Endothelial cell of umbilical vein (primary cell): ENCODE results near the gene CPLX1. TPM values are rescaled to one million over a fixed set of nuclear protein-coding genes. Genes with fewer than 3 reads are reported as not detected.

ENCODE experiments used
- BruUV-seq: library from RNA; stranded (reverse); fragments of 400-500 nt; replicated peaks from 2 replicates; lab custom pipeline; 2021; lab: Mats Ljungman, UMichigan
- CTCF ChIA-PET: fragments of 300-600, 350-600 bp; sonication (Branson Sonifier 250); formaldehyde crosslinking; loops from one replicate; lab custom pipeline; 2021; ENCODE audit warnings: antibody characterized with exemption, inconsistent platforms; lab: Charles Lee
- POLR2A ChIA-PET: fragments of 300-600, 350-600 bp; sonication (Branson Sonifier 250); formaldehyde crosslinking; loops from one replicate; lab custom pipeline; 2021; ENCODE audit warnings: antibody characterized with exemption, inconsistent platforms; lab: Charles Lee
- DNase-seq: peaks from one replicate; pipeline ENCODE4 v3.0.0-alpha.2; 2011; ENCODE audit warnings: low read depth, low spot score
- FAIRE-seq: peaks from 2 replicates; lab custom pipeline; 2011; peaks lifted over from hg19 to GRCh38; lab: Jason Lieb, UNC
- H2AFZ ChIP-seq: 2 replicates; pipeline ENCODE4 v1.6.0; 2012; ENCODE audit warnings: low read depth, low read length, control low read depth, inconsistent platforms
- H3K27ac ChIP-seq: 2 replicates; pipeline ENCODE4 v1.5.1; 2011; ENCODE audit warnings: low read depth, mild to moderate bottlenecking, control low read depth, low read length, moderate library complexity; ENCODE audit not compliant: insufficient read depth
- H3K27me3 ChIP-seq, 2 experiments: 2 replicates each; pipeline versions ENCODE4 v1.6.0 to v1.6.1; 2011; ENCODE audit warnings: low read length in 2 of 2, mixed read lengths in 1 of 2; ENCODE audit not compliant: control insufficient read depth in 2 of 2, insufficient read depth in 2 of 2
- H3K36me3 ChIP-seq, 2 experiments: 2 replicates in 1 of 2; 3 replicates in 1 of 2; pipeline ENCODE4 v1.5.1; 2011; ENCODE audit warnings: low read length in 2 of 2, mild to moderate bottlenecking in 1 of 2, moderate library complexity in 1 of 2; ENCODE audit not compliant: control insufficient read depth in 2 of 2, insufficient read depth in 2 of 2; ENCODE audit errors: extremely low read depth in 1 of 2
- H3K4me1 ChIP-seq: 3 replicates; pipeline ENCODE4 v1.5.1; 2011; ENCODE audit warnings: mild to moderate bottlenecking, low read length; ENCODE audit not compliant: control insufficient read depth, insufficient read depth; ENCODE audit errors: extremely low read depth
- H3K4me2 ChIP-seq: 2 replicates; pipeline ENCODE4 v1.6.1; 2011; ENCODE audit warnings: low read length, control low read depth, mixed read lengths; ENCODE audit not compliant: insufficient read depth
- H3K4me3 ChIP-seq, 3 experiments: fragments of 200-600 bp in 1 of 3; sonication (generic), shearing (Covaris generic) in 1 of 3; replicated peaks in 1 of 3; 2 replicates each; pipeline ENCODE4 v1.5.1; 2011 to 2016; ENCODE audit warnings: control low read depth in 3 of 3, low read length in 3 of 3, mild to moderate bottlenecking in 2 of 3, inconsistent platforms in 1 of 3, low read depth in 1 of 3, moderate library complexity in 1 of 3; ENCODE audit not compliant: insufficient read depth in 1 of 3
- H3K79me2 ChIP-seq: 2 replicates; pipeline ENCODE4 v1.6.0; 2012; ENCODE audit warnings: low read length, inconsistent platforms; ENCODE audit not compliant: control insufficient read depth, insufficient read depth
- H3K9ac ChIP-seq: replicated peaks from 2 replicates; pipeline ENCODE3; 2011; ENCODE audit warnings: low read length, control low read depth; ENCODE audit not compliant: insufficient read depth; ENCODE audit errors: extremely low read depth
- H3K9me1 ChIP-seq: replicated peaks from 3 replicates; pipeline ENCODE4 v1.6.0; 2011; ENCODE audit warnings: mild to moderate bottlenecking, low read length; ENCODE audit not compliant: control insufficient read depth, insufficient read depth; ENCODE audit errors: extremely low read depth
- H3K9me3 ChIP-seq: replicated peaks from 2 replicates; pipeline ENCODE4 v1.5.1; 2012; ENCODE audit warnings: low read length, inconsistent platforms; ENCODE audit not compliant: control insufficient read depth, insufficient read depth
- H4K20me1 ChIP-seq: replicated peaks from 2 replicates; pipeline ENCODE3; 2011; ENCODE audit warnings: mild to moderate bottlenecking, low read length; ENCODE audit not compliant: control insufficient read depth, insufficient read depth; ENCODE audit errors: extremely low read depth
- POLR2AphosphoS5 ChIP-seq: IDR thresholded peaks from 2 replicates; pipeline ENCODE4 v1.6.1; 2012; ENCODE audit warnings: low read depth, mild to moderate bottlenecking, control low read depth, low read length, moderate library complexity; ENCODE audit not compliant: insufficient read depth
- dilution Hi-C: fragments of 300-500 bp; cut with MboI; formaldehyde crosslinking; loops from one replicate; pipeline ENCODE4 v1.15.0; 2019; ENCODE audit warnings: low sequenced_read_pairs; ENCODE audit not compliant: extremely low pct_ligation_motif_present
- intact Hi-C: fragments of 100-400 bp; cut with micrococcal nuclease; formaldehyde crosslinking; loops from one replicate; pipeline ENCODE4 v1.10.0; 2022
- polyA plus RNA-seq, 4 experiments: library from polyadenylated mRNA; depleted of rRNA in 3 of 4; stranded (reverse) in 3 of 4; unstranded in 1 of 4; fragments of >200 nt; gene quantifications; 2 replicates each; pipeline versions ENCODE4 v1.2.1 to v1.2.3, GENCODE V29; 2011 to 2012; ENCODE audit warnings: missing spikeins in 1 of 4
- total RNA-seq: library from RNA; stranded (reverse); gene quantifications from 2 replicates; pipeline ENCODE4 v1.2.3, GENCODE V29; 2021

CPLX1 gene
- total and polyA plus RNA-seq, 2 donors (not counting 3 experiments of a cell fraction or from before 2014, with no cell fraction given), result 1.0 to 1.8 TPM

- dilution Hi-C loops (no loop called here), intact Hi-C loops (no loop called here)
- Histone ChIP-seq H2AFZ (no peak overlapping the region), H3K4me3 (no peak overlapping the region), H4K20me1 (no peaks in the 10 kb centered on the region), H3K36me3 (no peaks in the 10 kb centered on the region), H3K9me1 (no peaks in the 10 kb centered on the region), H3K27me3 (peaks cover 8 to 9% of the 10 kb centered on the region in 2 experiments), H3K9me3 (no peaks in the 10 kb centered on the region), H3K9ac (no peak overlapping the region), H3K27ac (no peak overlapping the region), H3K4me1 (no peaks in the 10 kb centered on the region), H3K79me2 (no peaks in the 10 kb centered on the region), H3K4me2 (no peak overlapping the region)
- CTCF ChIA-PET, result interaction anchor here (1.9 kb wide), 1 partner anchor 20 kb away, joined by 6 read pairs; no protein-coding TSS in a partner anchor
- no TSS peak for BruUV-seq
- no peak for DNase-seq
- FAIRE-seq, result no peak
- POLR2A ChIA-PET, result no interaction called here
- TF ChIP-seq POLR2AphosphoS5, result no peak
Measured at GRCh38 chr4:814312-814850, 11.5 kb downstream of the CPLX1 start.

DNA sequence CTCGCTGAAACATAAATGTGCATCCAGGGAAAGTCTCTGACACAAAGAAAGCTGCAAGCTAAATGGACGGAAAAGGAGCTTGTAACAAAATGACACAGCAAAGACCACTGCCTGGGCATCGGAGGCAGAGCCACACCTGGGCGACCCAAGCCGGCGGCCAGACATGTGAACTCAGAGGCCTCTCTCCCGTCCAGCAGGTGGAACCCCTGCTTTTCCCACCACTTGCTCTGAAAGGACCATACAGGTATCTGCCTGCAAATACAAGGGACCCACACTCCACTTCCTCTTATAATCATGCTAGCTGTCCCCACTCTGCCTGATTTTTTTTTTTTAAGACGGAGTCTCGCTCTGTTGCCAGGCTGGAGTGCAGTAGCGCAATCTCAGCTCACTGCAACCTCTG lies 12.0 kb downstream of the CPLX1 start:
- dilution Hi-C loops, result no loop called here
- CTCF ChIA-PET, result interaction anchor here (1.9 kb wide), 1 partner anchor 19 kb away, joined by 6 read pairs; no protein-coding TSS in a partner anchor

More for the DNA sequence above, 12.0 kb downstream of the CPLX1 start:
- Histone ChIP-seq H2AFZ (no peak overlapping the region), H3K27me3 (peaks cover 8 to 9% of the 10 kb centered on the region in 2 experiments), H3K79me2 (no peaks in the 10 kb centered on the region), H3K9me3 (no peaks in the 10 kb centered on the region), H3K9ac (no peak overlapping the region), H4K20me1 (no peaks in the 10 kb centered on the region), H3K4me3 (no peak overlapping the region), H3K4me1 (no peaks in the 10 kb centered on the region), H3K4me2 (no peak overlapping the region), H3K27ac (no peak overlapping the region), H3K36me3 (no peaks in the 10 kb centered on the region), H3K9me1 (no peaks in the 10 kb centered on the region)
- FAIRE-seq (no peak), DNase-seq (no peak)
- intact Hi-C loops, result no loop called here
- BruUV-seq, result no TSS peak
- POLR2A ChIA-PET, result no interaction called here
- TF ChIP-seq POLR2AphosphoS5, result no peak
